Vagina (tissue), 2 donors: ENCODE data around the gene KITLG. TPM values are rescaled to one million over a fixed set of nuclear protein-coding genes. Genes with fewer than 3 reads are reported as not detected.

Experiments used
- DNase-seq, 2 donors: peaks; one replicate each; pipeline ENCODE4 v3.0.0-alpha.2; 2017; ENCODE audit errors: extremely low spot score in 2 of 2
- H3K27ac ChIP-seq: fragments of 200-600 bp; sonication (generic); one replicate; pipeline ENCODE4 v1.5.1; 2019
- H3K27me3 ChIP-seq: fragments of 200-600 bp; sonication (generic); one replicate; pipeline ENCODE4 v1.5.1; 2019
- H3K36me3 ChIP-seq, 2 donors: fragments of 200-600 bp; sonication (generic); one replicate each; pipeline ENCODE4 v1.5.1; 2017 to 2019
- H3K4me1 ChIP-seq: fragments of 200-600 bp; sonication (generic); one replicate; pipeline ENCODE4 v1.5.1; 2019
- H3K4me3 ChIP-seq, 2 donors: fragments of 200-600 bp; sonication (generic); 1 replicate in 1 of 2; 2 replicates in 1 of 2; pipeline ENCODE4 v1.5.1; 2016 to 2019
- H3K9me3 ChIP-seq: fragments of 200-600 bp; sonication (generic); one replicate; pipeline ENCODE4 v1.5.1; 2019
- POLR2A ChIP-seq, 2 donors: fragments of 450-650 bp; IDR thresholded peaks; one replicate each; pipeline ENCODE4 v1.6.1; 2017; ENCODE audit warnings: antibody characterized with exemption in 2 of 2, mild to moderate bottlenecking in 2 of 2, moderate library complexity in 2 of 2
- POLR2AphosphoS5 ChIP-seq, 2 donors: sonication (generic); formaldehyde crosslinking; IDR thresholded peaks; one replicate each; pipeline ENCODE4 v1.9.0; 2017; ENCODE audit warnings: antibody characterized with exemption in 2 of 2, mild to moderate bottlenecking in 2 of 2, low read depth in 1 of 2; ENCODE audit not compliant: insufficient read depth in 1 of 2
- intact Hi-C: fragments of 100-400 bp; cut with DNase I; formaldehyde crosslinking; loops from one replicate; pipeline ENCODE4 v1.15.1; 2023
- total RNA-seq: library from RNA; depleted of rRNA; stranded (reverse); fragments of >200 nt; gene quantifications from one replicate; pipeline ENCODE4 v1.2.3, GENCODE V29; 2016
- TF ChIP-seq, protein P1 (sequence below), 3 experiments: fragments of 450-650 bp in 2 of 3; fragments of 200-600 bp in 1 of 3; sonication (generic) in 1 of 3; IDR thresholded peaks; one replicate each; pipeline ENCODE4 v1.5.1; 2017 to 2019; ENCODE audit warnings: antibody characterized with exemption in 3 of 3, mild to moderate bottlenecking in 2 of 3, moderate library complexity in 2 of 3

Gene KITLG
- total RNA-seq, 1 donor from 2014 or later, result 20.4 TPM

DNA sequence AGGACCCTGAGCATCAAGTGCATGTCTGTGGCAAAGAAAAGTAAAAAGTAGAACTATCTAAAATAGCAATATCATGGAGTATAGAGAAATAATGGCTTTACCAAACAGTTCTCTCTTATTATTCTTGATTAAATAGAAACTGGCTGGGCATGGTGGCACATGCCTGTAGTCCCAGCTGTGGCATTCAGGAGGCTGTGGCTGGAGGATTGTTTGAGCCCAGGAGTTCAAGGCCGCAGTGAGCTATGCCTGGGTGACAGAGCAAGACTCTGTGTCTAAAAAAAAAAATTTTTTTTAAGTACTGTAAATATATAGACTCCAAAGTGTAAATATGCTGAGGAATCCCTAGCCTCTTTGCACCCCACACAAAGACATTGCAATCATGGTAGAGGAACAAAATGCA lies 121.9 kb downstream of the KITLG start:
- no peak for DNase-seq
- Histone ChIP-seq H3K4me1 (no peaks in the 10 kb centered on the region), H3K27me3 (no peaks in the 10 kb centered on the region), H3K4me3 (no peak overlapping the region), H3K27ac (no peak overlapping the region), H3K36me3 (no peaks in the 10 kb centered on the region), H3K9me3 (no peaks in the 10 kb centered on the region)
- TF ChIP-seq, protein P1, sequence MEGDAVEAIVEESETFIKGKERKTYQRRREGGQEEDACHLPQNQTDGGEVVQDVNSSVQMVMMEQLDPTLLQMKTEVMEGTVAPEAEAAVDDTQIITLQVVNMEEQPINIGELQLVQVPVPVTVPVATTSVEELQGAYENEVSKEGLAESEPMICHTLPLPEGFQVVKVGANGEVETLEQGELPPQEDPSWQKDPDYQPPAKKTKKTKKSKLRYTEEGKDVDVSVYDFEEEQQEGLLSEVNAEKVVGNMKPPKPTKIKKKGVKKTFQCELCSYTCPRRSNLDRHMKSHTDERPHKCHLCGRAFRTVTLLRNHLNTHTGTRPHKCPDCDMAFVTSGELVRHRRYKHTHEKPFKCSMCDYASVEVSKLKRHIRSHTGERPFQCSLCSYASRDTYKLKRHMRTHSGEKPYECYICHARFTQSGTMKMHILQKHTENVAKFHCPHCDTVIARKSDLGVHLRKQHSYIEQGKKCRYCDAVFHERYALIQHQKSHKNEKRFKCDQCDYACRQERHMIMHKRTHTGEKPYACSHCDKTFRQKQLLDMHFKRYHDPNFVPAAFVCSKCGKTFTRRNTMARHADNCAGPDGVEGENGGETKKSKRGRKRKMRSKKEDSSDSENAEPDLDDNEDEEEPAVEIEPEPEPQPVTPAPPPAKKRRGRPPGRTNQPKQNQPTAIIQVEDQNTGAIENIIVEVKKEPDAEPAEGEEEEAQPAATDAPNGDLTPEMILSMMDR (IDR thresholded peaks at IDR 0.05), result no peak
- TF ChIP-seq POLR2AphosphoS5 (IDR thresholded peaks at IDR 0.05; ENCODE audit: insufficient read depth in 1 of 2, low read depth in 1 of 2) (no peak), POLR2A (IDR thresholded peaks at IDR 0.05) (no peak)
- intact Hi-C loops, result no loop called here

DNA sequence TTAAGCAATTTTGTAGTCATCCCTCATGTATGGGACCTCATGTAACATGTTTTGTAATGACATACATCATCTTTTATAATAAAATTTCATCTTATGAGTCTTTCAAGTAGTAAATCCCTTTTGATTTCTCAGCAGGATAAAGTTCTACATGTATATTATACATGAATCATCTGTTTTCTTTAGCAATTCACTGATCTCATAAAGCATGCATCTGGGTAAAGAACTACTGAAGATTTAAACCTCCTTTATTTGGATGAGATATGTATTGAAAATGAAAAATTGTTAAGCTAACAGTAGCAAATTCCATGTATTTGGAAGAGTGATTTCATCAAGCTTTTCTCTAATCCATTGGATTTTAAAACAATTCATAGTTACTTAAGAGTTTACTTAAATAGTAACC lies 126.9 kb downstream of the KITLG start:
- H3K4me1 ChIP-seq, result no peaks in the 10 kb centered on the region
- H3K9me3 ChIP-seq, result no peaks in the 10 kb centered on the region
- intact Hi-C loops, result no loop called here
- no peak for TF ChIP-seq POLR2A (IDR thresholded peaks at IDR 0.05)
- TF ChIP-seq, protein P1 (IDR thresholded peaks at IDR 0.05), result no peak
- no peak for TF ChIP-seq POLR2AphosphoS5 (IDR thresholded peaks at IDR 0.05; ENCODE audit: insufficient read depth in 1 of 2, low read depth in 1 of 2)
- no peak overlapping the region for H3K27ac ChIP-seq
- H3K36me3 ChIP-seq, result no peaks in the 10 kb centered on the region
- H3K4me3 ChIP-seq, result no peak overlapping the region
- no peak for DNase-seq
- no peaks in the 10 kb centered on the region for H3K27me3 ChIP-seq

DNA sequence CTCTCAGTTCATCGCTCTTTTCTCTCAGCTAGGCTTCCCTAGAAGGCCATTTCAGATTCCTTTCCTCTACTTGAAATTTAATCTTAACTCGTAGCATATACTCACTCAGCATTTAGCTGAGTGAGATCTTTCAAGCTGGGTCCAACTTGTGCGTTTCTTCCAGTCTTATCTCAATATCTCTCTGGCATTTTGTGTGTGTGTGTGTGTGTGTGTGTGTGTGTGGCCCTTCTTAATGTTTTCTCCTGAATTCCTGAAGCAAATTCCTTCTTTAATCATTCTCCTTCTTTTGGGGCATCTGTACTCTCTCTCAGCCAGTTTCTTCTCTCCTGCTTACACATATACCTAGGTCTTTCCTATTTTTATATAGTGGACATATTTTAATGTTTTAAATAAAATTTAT lies 129.1 kb downstream of the KITLG start:
- no peak for DNase-seq
- intact Hi-C loops, result no loop called here
- no peak overlapping the region for H3K27ac ChIP-seq
- no peaks in the 10 kb centered on the region for H3K36me3 ChIP-seq
- TF ChIP-seq POLR2A (IDR thresholded peaks at IDR 0.05), result no peak
- TF ChIP-seq POLR2AphosphoS5 (IDR thresholded peaks at IDR 0.05; ENCODE audit: insufficient read depth in 1 of 2, low read depth in 1 of 2), result no peak
- TF ChIP-seq, protein P1 (IDR thresholded peaks at IDR 0.05), result no peak
- H3K9me3 ChIP-seq, result no peaks in the 10 kb centered on the region
- no peaks in the 10 kb centered on the region for H3K27me3 ChIP-seq
- H3K4me3 ChIP-seq, result no peak overlapping the region
- H3K4me1 ChIP-seq, result no peaks in the 10 kb centered on the region

DNA sequence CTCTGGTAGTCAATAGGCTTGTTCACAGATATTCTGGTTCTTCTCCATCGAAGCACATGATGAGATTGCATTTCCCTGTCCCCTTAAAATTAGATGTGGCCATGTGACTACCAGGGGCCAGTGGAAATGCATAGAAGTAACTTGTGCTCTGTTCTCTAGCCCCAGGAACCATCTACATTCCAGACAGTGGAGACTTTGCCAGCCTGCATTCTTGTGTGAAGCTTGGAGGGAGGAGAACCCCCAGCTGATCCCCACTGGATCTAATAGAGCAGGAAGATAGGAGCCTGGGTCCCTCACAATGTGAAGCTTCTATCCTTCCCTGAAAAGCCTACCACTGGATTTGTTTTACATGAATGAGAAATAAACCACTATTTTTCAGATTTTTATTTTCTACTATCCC lies 130.1 kb downstream of the KITLG start:
- Histone ChIP-seq H3K4me3 (no peak overlapping the region), H3K9me3 (no peaks in the 10 kb centered on the region), H3K36me3 (no peaks in the 10 kb centered on the region), H3K4me1 (no peaks in the 10 kb centered on the region), H3K27me3 (no peaks in the 10 kb centered on the region), H3K27ac (no peak overlapping the region)
- no peak for DNase-seq
- TF ChIP-seq, protein P1 (IDR thresholded peaks at IDR 0.05), result no peak
- TF ChIP-seq POLR2A (IDR thresholded peaks at IDR 0.05), result no peak
- TF ChIP-seq POLR2AphosphoS5 (IDR thresholded peaks at IDR 0.05; ENCODE audit: insufficient read depth in 1 of 2, low read depth in 1 of 2), result no peak
- intact Hi-C loops, result no loop called here

DNA sequence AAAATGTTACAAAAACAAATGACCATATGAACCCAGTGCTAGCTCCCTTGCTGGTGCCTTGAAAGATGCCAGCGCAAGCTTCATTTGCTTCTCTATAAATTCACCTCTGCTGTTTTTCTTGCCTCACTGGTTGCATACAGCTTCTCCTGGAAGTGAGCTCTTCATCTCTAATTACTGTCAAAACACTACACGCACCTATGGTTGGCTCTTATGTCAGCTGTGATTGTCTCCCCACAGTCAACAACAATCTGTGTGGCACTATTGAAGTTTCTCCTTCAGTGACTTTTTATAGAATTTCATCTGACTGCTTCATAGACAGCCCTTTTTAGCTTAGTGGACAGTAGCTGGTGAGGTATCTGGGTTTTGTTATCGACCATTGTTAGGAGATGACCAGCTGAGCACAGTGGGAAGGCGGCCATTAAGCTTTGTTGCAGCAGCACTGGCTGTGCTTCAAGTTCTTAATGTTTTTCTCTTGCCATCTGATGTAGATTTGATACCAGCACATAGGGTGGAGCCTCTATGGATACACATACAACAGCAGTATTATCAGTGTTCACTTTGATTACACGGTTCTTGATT lies 131.8 kb downstream of the KITLG start:
- intact Hi-C loops, result no loop called here
- Histone ChIP-seq H3K4me3 (no peak overlapping the region), H3K36me3 (no peaks in the 10 kb centered on the region), H3K27me3 (no peaks in the 10 kb centered on the region), H3K27ac (no peak overlapping the region), H3K9me3 (no peaks in the 10 kb centered on the region), H3K4me1 (no peaks in the 10 kb centered on the region)
- DNase-seq, result no peak
- TF ChIP-seq, protein P1 (IDR thresholded peaks at IDR 0.05), result no peak
- TF ChIP-seq POLR2AphosphoS5 (IDR thresholded peaks at IDR 0.05; ENCODE audit: insufficient read depth in 1 of 2, low read depth in 1 of 2) (no peak), POLR2A (IDR thresholded peaks at IDR 0.05) (no peak)
